Effector memory CD4-positive, alpha-beta T cell (primary cell): ENCODE results near the gene RGS10.
A peak's percentile ranks its signal among the peaks of the same experiment; 100 is the strongest.

ENCODE experiments used
- DNase-seq, 3 donors: peaks; one replicate each; pipeline ENCODE4 v3.0.0-alpha.2; 2020
- H3K27ac ChIP-seq: 2 replicates; pipeline ENCODE4 v1.7.0; 2013; ENCODE audit warnings: mild to moderate bottlenecking, low read length, moderate library complexity; ENCODE audit not compliant: insufficient read depth, poor library complexity, severe bottlenecking
- H3K27me3 ChIP-seq: replicated peaks from 2 replicates; pipeline ENCODE4 v1.7.0; 2013; ENCODE audit warnings: mild to moderate bottlenecking, low read length; ENCODE audit not compliant: insufficient read depth, control insufficient read depth, poor library complexity, severe bottlenecking
- H3K36me3 ChIP-seq: 2 replicates; pipeline ENCODE4 v1.7.0; 2013; ENCODE audit warnings: mild to moderate bottlenecking, low read length, moderate library complexity; ENCODE audit not compliant: control insufficient read depth, insufficient read depth
- H3K4me1 ChIP-seq: 2 replicates; pipeline ENCODE4 v1.7.0; 2013; ENCODE audit warnings: low read length, mild to moderate bottlenecking; ENCODE audit not compliant: control insufficient read depth, insufficient read depth, poor library complexity, severe bottlenecking
- H3K4me3 ChIP-seq: 2 replicates; pipeline ENCODE4 v1.7.0; 2013; ENCODE audit warnings: low read length, low read depth, mild to moderate bottlenecking; ENCODE audit not compliant: insufficient read depth, poor library complexity, severe bottlenecking
- H3K9me3 ChIP-seq: 2 replicates; pipeline ENCODE4 v1.7.0; 2013; ENCODE audit warnings: mild to moderate bottlenecking, low read length, moderate library complexity; ENCODE audit not compliant: control insufficient read depth

RGS10 gene

GRCh38 chr10:119518936-119519335 lies 23.6 kb downstream of the RGS10 start:
- Histone ChIP-seq H3K27ac (peak overlapping the region; percentile 64), H3K27me3 (no peaks in the 10 kb centered on the region), H3K9me3 (no peaks in the 10 kb centered on the region), H3K4me3 (no peak overlapping the region), H3K4me1 (peaks cover 43% of the 10 kb centered on the region), H3K36me3 (peaks cover 38% of the 10 kb centered on the region)
- no peak for DNase-seq

- Histone ChIP-seq H3K4me3 (no peak overlapping the region), H3K9me3 (no peaks in the 10 kb centered on the region), H3K4me1 (peaks cover 43% of the 10 kb centered on the region), H3K27ac (peak overlapping the region; percentile 89), H3K27me3 (no peaks in the 10 kb centered on the region), H3K36me3 (peaks cover 38% of the 10 kb centered on the region)
- no peak for DNase-seq
Measured at GRCh38 chr10:119518176-119518575, 24.3 kb downstream of the RGS10 start.

GRCh38 chr10:119517235-119518141 lies 25.0 kb downstream of the RGS10 start:
- DNase-seq: peak; percentile 22 to 45 (median 31)
- Histone ChIP-seq H3K9me3 (no peaks in the 10 kb centered on the region), H3K27me3 (no peaks in the 10 kb centered on the region), H3K4me3 (no peak overlapping the region), H3K27ac (peak overlapping the region; percentile 89), H3K4me1 (peaks cover 43% of the 10 kb centered on the region), H3K36me3 (peaks cover 39% of the 10 kb centered on the region)

GRCh38 chr10:119516381-119517234 lies 25.9 kb downstream of the RGS10 start:
- peak; percentile 25 to 51 (median 32) for DNase-seq
- H3K27ac ChIP-seq: peak overlapping the region; percentile 89
- H3K4me1 ChIP-seq: peaks cover 43% of the 10 kb centered on the region
- no peaks in the 10 kb centered on the region for H3K9me3 ChIP-seq
- H3K4me3 ChIP-seq: peak overlapping the region; percentile 36
- H3K36me3 ChIP-seq: peaks cover 41% of the 10 kb centered on the region
- H3K27me3 ChIP-seq: no peaks in the 10 kb centered on the region

GRCh38 chr10:119515511-119516045 lies 26.9 kb downstream of the RGS10 start:
- no peak for DNase-seq
- H3K4me3 ChIP-seq: no peak overlapping the region
- no peaks in the 10 kb centered on the region for H3K27me3 ChIP-seq
- peaks cover 44% of the 10 kb centered on the region for H3K36me3 ChIP-seq
- peak overlapping the region; percentile 89 for H3K27ac ChIP-seq
- no peaks in the 10 kb centered on the region for H3K9me3 ChIP-seq
- peaks cover 43% of the 10 kb centered on the region for H3K4me1 ChIP-seq

- H3K9me3 ChIP-seq: no peaks in the 10 kb centered on the region
- peaks cover 46% of the 10 kb centered on the region for H3K36me3 ChIP-seq
- H3K4me1 ChIP-seq: peaks cover 42% of the 10 kb centered on the region
- DNase-seq: no peak
- H3K27me3 ChIP-seq: no peaks in the 10 kb centered on the region
- no peak overlapping the region for H3K27ac ChIP-seq
- H3K4me3 ChIP-seq: no peak overlapping the region
Measured at GRCh38 chr10:119514819-119515218, 27.7 kb downstream of the RGS10 start.

GRCh38 chr10:119511828-119512515 lies 30.5 kb downstream of the RGS10 start:
- H3K9me3 ChIP-seq: no peaks in the 10 kb centered on the region
- no peak overlapping the region for H3K27ac ChIP-seq
- H3K27me3 ChIP-seq: no peaks in the 10 kb centered on the region
- peaks cover 16% of the 10 kb centered on the region for H3K4me1 ChIP-seq
- no peak for DNase-seq
- H3K36me3 ChIP-seq: peaks cover 55% of the 10 kb centered on the region
- no peak overlapping the region for H3K4me3 ChIP-seq

GRCh38 chr10:119509909-119510451 lies 32.5 kb downstream of the RGS10 start:
- Histone ChIP-seq H3K4me1 (peaks cover 10% of the 10 kb centered on the region), H3K4me3 (no peak overlapping the region), H3K9me3 (no peaks in the 10 kb centered on the region), H3K27me3 (no peaks in the 10 kb centered on the region), H3K27ac (no peak overlapping the region), H3K36me3 (peaks cover 56% of the 10 kb centered on the region)
- no peak for DNase-seq

GRCh38 chr10:119507115-119507514 lies 35.4 kb downstream of the RGS10 start:
- no peak overlapping the region for H3K4me3 ChIP-seq
- H3K27ac ChIP-seq: no peak overlapping the region
- no peak for DNase-seq
- H3K9me3 ChIP-seq: no peaks in the 10 kb centered on the region
- H3K4me1 ChIP-seq: peaks cover 33% of the 10 kb centered on the region
- H3K36me3 ChIP-seq: peaks cover 37% of the 10 kb centered on the region
- no peaks in the 10 kb centered on the region for H3K27me3 ChIP-seq
